H1 (cell line): ENCODE measurements around the gene ACCSL. TPM values are rescaled to one million over a fixed set of nuclear protein-coding genes. Genes with fewer than 3 reads are reported as not detected.

Experiments
- CTCF ChIA-PET: fragments of 300-600 bp; sonication (Branson Sonifier 250); formaldehyde crosslinking; loops from one replicate; lab custom pipeline; 2021; ENCODE audit not compliant: partially characterized antibody; lab: Charles Lee
- POLR2A ChIA-PET: fragments of 300-600 bp; sonication (Branson Sonifier 250); formaldehyde crosslinking; loops from one replicate; lab custom pipeline; 2021; ENCODE audit warnings: inconsistent platforms; ENCODE audit not compliant: partially characterized antibody; lab: Charles Lee
- DNase-seq, 2 experiments: peaks; one replicate each; pipeline versions ENCODE4 v3.0.0 to v3.0.0-alpha.2; 2010 to 2022; ENCODE audit warnings: low spot score in 2 of 2, low read depth in 1 of 2, mixed read lengths in 1 of 2
- FAIRE-seq: peaks from 2 replicates; lab custom pipeline; 2011; peaks lifted over from hg19 to GRCh38; lab: Jason Lieb, UNC
- H2AFZ ChIP-seq: 2 replicates; pipeline ENCODE4 v1.8.1; 2012; ENCODE audit warnings: low read length, inconsistent platforms
- H2AK5ac ChIP-seq: 2 replicates; pipeline ENCODE4 v1.6.1; 2013; ENCODE audit warnings: low read depth, low read length
- H2BK120ac ChIP-seq: replicated peaks from 2 replicates; pipeline ENCODE3; 2013; ENCODE audit warnings: low read depth, low read length, inconsistent platforms
- H2BK12ac ChIP-seq: 2 replicates; pipeline ENCODE4 v1.6.1; 2013; ENCODE audit warnings: low read depth, low read length
- H2BK15ac ChIP-seq: 2 replicates; pipeline ENCODE4 v1.6.1; 2013; ENCODE audit warnings: low read length
- H2BK20ac ChIP-seq: 2 replicates; pipeline ENCODE4 v1.6.1; 2013; ENCODE audit warnings: low read length
- H2BK5ac ChIP-seq: 2 replicates; pipeline ENCODE4 v1.6.1; 2013; ENCODE audit warnings: low read depth, low read length
- H3K14ac ChIP-seq: 2 replicates; pipeline ENCODE4 v1.6.1; 2013; ENCODE audit warnings: inconsistent platforms; ENCODE audit not compliant: insufficient read length
- H3K18ac ChIP-seq: 2 replicates; pipeline ENCODE4 v1.6.1; 2013; ENCODE audit warnings: low read length; ENCODE audit errors: extremely low read depth
- H3K23ac ChIP-seq: 2 replicates; pipeline ENCODE4 v1.6.1; 2013; ENCODE audit warnings: inconsistent platforms; ENCODE audit not compliant: insufficient read length
- H3K23me2 ChIP-seq: 2 replicates; pipeline ENCODE4 v1.6.1; 2013; ENCODE audit warnings: low read depth, low read length
- H3K27ac ChIP-seq: 2 replicates; pipeline ENCODE4 v1.6.1; 2011; ENCODE audit warnings: low read depth, low read length, inconsistent platforms
- H3K27me3 ChIP-seq, 4 experiments: replicated peaks in 1 of 4; 1 replicate in 1 of 4; 2 replicates in 3 of 4; pipeline versions ENCODE4 v1.6.1 to v1.8.1; 2011 to 2013; ENCODE audit warnings: low read length in 3 of 4, mild to moderate bottlenecking in 3 of 4, inconsistent platforms in 2 of 4, mixed read lengths in 2 of 4, moderate library complexity in 1 of 4; ENCODE audit not compliant: control insufficient read depth in 3 of 4, insufficient read depth in 3 of 4; ENCODE audit errors: extremely low read depth in 1 of 4
- H3K36me3 ChIP-seq, 4 experiments: 2 replicates each; pipeline versions ENCODE4 v1.6.1 to v1.8.1; 2011 to 2013; ENCODE audit warnings: mild to moderate bottlenecking in 4 of 4, low read length in 3 of 4, moderate library complexity in 2 of 4, control low read depth in 1 of 4, inconsistent platforms in 1 of 4; ENCODE audit not compliant: insufficient read depth in 4 of 4, control insufficient read depth in 2 of 4
- H3K4ac ChIP-seq: replicated peaks from 2 replicates; pipeline ENCODE3; 2013; ENCODE audit warnings: low read length, low read depth, mixed read lengths, inconsistent platforms; ENCODE audit not compliant: insufficient read length
- H3K4me1 ChIP-seq, 4 experiments: replicated peaks in 1 of 4; 1 replicate in 1 of 4; 2 replicates in 3 of 4; pipeline versions ENCODE4 v1.6.1 to v1.8.1; 2011 to 2013; ENCODE audit warnings: low read length in 3 of 4, inconsistent platforms in 2 of 4, mixed read lengths in 1 of 4; ENCODE audit not compliant: insufficient read depth in 4 of 4, control insufficient read depth in 3 of 4
- H3K4me2 ChIP-seq, 2 experiments: 2 replicates each; pipeline versions ENCODE4 v1.6.1 to v1.8.1; 2011 to 2013; ENCODE audit warnings: low read depth in 2 of 2, low read length in 2 of 2, control low read depth in 1 of 2, inconsistent platforms in 1 of 2, mild to moderate bottlenecking in 1 of 2; ENCODE audit not compliant: insufficient read depth in 1 of 2
- H3K4me3 ChIP-seq, 4 experiments: fragments of 200-600, 300-600 bp in 1 of 4; sonication (generic), shearing (Covaris generic), sonication (Bioruptor Twin) in 1 of 4; 2 replicates each; pipeline versions ENCODE4 v1.5.1 to v1.8.1; 2011 to 2016; ENCODE audit warnings: low read length in 4 of 4, low read depth in 3 of 4, control low read depth in 2 of 4, inconsistent platforms in 2 of 4, mild to moderate bottlenecking in 2 of 4, mixed read lengths in 1 of 4, moderate library complexity in 1 of 4; ENCODE audit not compliant: insufficient read depth in 2 of 4; ENCODE audit errors: extremely low read depth in 1 of 4
- H3K56ac ChIP-seq: replicated peaks from 2 replicates; pipeline ENCODE3; 2013; ENCODE audit warnings: low read depth, mild to moderate bottlenecking, mixed read lengths, low read length, inconsistent platforms; ENCODE audit not compliant: insufficient read length
- H3K79me1 ChIP-seq: 2 replicates; pipeline ENCODE4 v1.6.1; 2013; ENCODE audit warnings: low read depth, low read length, control low read depth
- H3K79me2 ChIP-seq, 2 experiments: 2 replicates each; pipeline versions ENCODE4 v1.6.1 to v1.8.1; 2012 to 2013; ENCODE audit warnings: low read length in 2 of 2, mild to moderate bottlenecking in 2 of 2, inconsistent platforms in 1 of 2; ENCODE audit not compliant: insufficient read depth in 2 of 2, control insufficient read depth in 1 of 2
- H3K9ac ChIP-seq, 4 experiments: replicated peaks in 1 of 4; 1 replicate in 1 of 4; 2 replicates in 3 of 4; pipeline versions ENCODE4 v1.6.1 to v1.8.1; 2011 to 2013; ENCODE audit warnings: low read depth in 3 of 4, low read length in 3 of 4, control low read depth in 2 of 4, mild to moderate bottlenecking in 2 of 4, moderate library complexity in 2 of 4, inconsistent platforms in 1 of 4; ENCODE audit errors: extremely low read depth in 1 of 4
- H3K9me3 ChIP-seq, 2 experiments: 2 replicates each; pipeline versions ENCODE4 v1.6.1 to v1.8.1; 2012 to 2013; ENCODE audit warnings: mild to moderate bottlenecking in 2 of 2, moderate library complexity in 2 of 2, control low read depth in 1 of 2, inconsistent platforms in 1 of 2, low read depth in 1 of 2, low read length in 1 of 2, mixed read lengths in 1 of 2; ENCODE audit not compliant: insufficient read depth in 2 of 2
- H4K20me1 ChIP-seq, 2 experiments: replicated peaks in 1 of 2; 2 replicates each; pipeline versions ENCODE3 to v1.8.1; 2011 to 2013; ENCODE audit warnings: inconsistent platforms in 2 of 2, low read length in 2 of 2, mild to moderate bottlenecking in 1 of 2; ENCODE audit not compliant: insufficient read depth in 2 of 2, control insufficient read depth in 1 of 2
- H4K5ac ChIP-seq: 2 replicates; pipeline ENCODE4 v1.6.1; 2013; ENCODE audit warnings: low read length, low read depth, mixed read lengths, inconsistent platforms; ENCODE audit not compliant: insufficient read length
- H4K8ac ChIP-seq: 2 replicates; pipeline ENCODE4 v1.8.0; 2013; ENCODE audit warnings: mild to moderate bottlenecking, moderate library complexity, low read length, inconsistent platforms; ENCODE audit not compliant: insufficient read depth; ENCODE audit errors: extremely low read depth
- H4K91ac ChIP-seq: replicated peaks from 2 replicates; pipeline ENCODE3; 2013; ENCODE audit warnings: low read length, mixed read lengths, inconsistent platforms; ENCODE audit not compliant: insufficient read length
- CHD1 ChIP-seq: IDR thresholded peaks from 2 replicates; pipeline ENCODE4 v1.6.1; 2012; ENCODE audit warnings: low read depth, low read length, improper control_type of control experiment
- EGR1 ChIP-seq: IDR thresholded peaks from 2 replicates; pipeline ENCODE4 v1.6.1; 2011; ENCODE audit warnings: low read depth, low read length, borderline replicate concordance
- POU5F1 ChIP-seq: IDR thresholded peaks from 2 replicates; pipeline ENCODE4 v1.6.1; 2011; ENCODE audit warnings: low read depth, mild to moderate bottlenecking, low read length, moderate library complexity
- WGBS, 2 experiments: shearing (Covaris generic) in 1 of 2; methylation state at CpG; one replicate each; pipeline versions ENCODE4 v1.1.6 to v1.1.7; 2013 to 2015; ENCODE audit warnings: low lambda C conversion rate in 2 of 2, mixed read lengths in 2 of 2, inconsistent platforms in 1 of 2, low coverage in 1 of 2, missing lambda C conversion rate in 1 of 2; ENCODE audit not compliant: insufficient replicate concordance in 2 of 2, insufficient coverage in 1 of 2, insufficient read length in 1 of 2; ENCODE audit errors: extremely low coverage in 1 of 2, missing lambda C conversion rate in 1 of 2; 5-methylcytosine and 5-hydroxymethylcytosine counted together
- polyA plus RNA-seq, 7 experiments: library from polyadenylated mRNA; depleted of rRNA in 3 of 7; stranded (reverse) in 5 of 7; unstranded in 2 of 7; fragments of >200 nt in 5 of 7; fragments of 200-250 nt in 2 of 7; gene quantifications; 1 replicate in 5 of 7; 2 replicates in 1 of 7; 4 replicates in 1 of 7; pipeline versions ENCODE4 v1.2.1 to v1.2.3, GENCODE V29; 2011 to 2013; ENCODE audit warnings: missing spikeins in 2 of 7, mixed read lengths in 2 of 7
- total RNA-seq: library from RNA; stranded (reverse); fragmentation: NEBNext Ultra II Directional; extraction: Animal tissue kit (Norgen Biotek cat#: 25700); gene quantifications from 2 replicates; pipeline ENCODE4 v1.2.1, GENCODE V29; 2021

ACCSL gene
- total and polyA plus RNA-seq, 2 of the 8 experiments (the other 6 are each of a cell fraction or from before 2014, with no cell fraction given) = not detected

GRCh38 chr11:43998308-43998707 lies 49.5 kb upstream of the ACCSL start:
- Histone ChIP-seq H3K9me3 (0 out of 4 replicates have a peak, but pooled peaks cover 0 to 3% of the 10 kb centered on the region in 2 experiments), H3K79me2 (no peaks in the 10 kb centered on the region), H3K18ac (no peak overlapping the region), H3K27ac (no peak overlapping the region), H4K20me1 (no peaks in the 10 kb centered on the region), H2BK120ac (no peak overlapping the region), H2BK5ac (no peak overlapping the region), H3K14ac (no peak overlapping the region), H3K36me3 (no peaks in the 10 kb centered on the region), H2BK12ac (no peak overlapping the region), H3K4me1 (peaks cover 0 to 3% (median 1%) of the 10 kb centered on the region in 4 experiments; a peak in 1 of 7 replicates), H3K56ac (no peak overlapping the region), H4K91ac (no peak overlapping the region), H3K23me2 (no peaks in the 10 kb centered on the region; the same call in 1 of the 2 replicates), H2BK20ac (no peak overlapping the region), H3K23ac (no peak overlapping the region), H3K27me3 (peaks cover 0 to 2% (median 0%) of the 10 kb centered on the region in 4 experiments; a peak in 1 of 7 replicates), H4K5ac (no peak overlapping the region), H2BK15ac (no peak overlapping the region), H4K8ac (no peak overlapping the region), H2AFZ (no peak overlapping the region), H3K4ac (no peak overlapping the region), H3K79me1 (no peaks in the 10 kb centered on the region), H3K4me2 (no peak overlapping the region), H3K4me3 (no peak overlapping the region), H3K9ac (no peak overlapping the region), H2AK5ac (no peak overlapping the region)
- POLR2A ChIA-PET = no interaction called here
- WGBS, 2 experiments = 92% methylated on average over 1 of the region's 1 CpG; no CpG with 5 or more reads in 1 of the 2 experiments
- FAIRE-seq (no peak), DNase-seq (no peak)
- CTCF ChIA-PET = no interaction called here
- TF ChIP-seq EGR1 (no peak), POU5F1 (no peak), CHD1 (no peak)
